ENCODE results near the gene GNA15.
A peak's percentile ranks its signal among the peaks of the same experiment; 100 is the strongest.
"Not testable (repeated sequence)": the region's sequence is repeated elsewhere in the genome, so short reads cannot be mapped to it uniquely, and the experiment has no call there.

GNA15 gene

GRCh38 chr19:3162418-3163229, 26.8 kb downstream of the GNA15 start:
- peak in 2 of 10 donors; percentile 49 to 83 for DNase-seq
- intact Hi-C loops (cut with DNase I) = loop anchor here (5.0 to 10.0 kb wide), 2 partner anchors 88 to 210 kb away; no protein-coding TSS in a partner anchor

DNA sequence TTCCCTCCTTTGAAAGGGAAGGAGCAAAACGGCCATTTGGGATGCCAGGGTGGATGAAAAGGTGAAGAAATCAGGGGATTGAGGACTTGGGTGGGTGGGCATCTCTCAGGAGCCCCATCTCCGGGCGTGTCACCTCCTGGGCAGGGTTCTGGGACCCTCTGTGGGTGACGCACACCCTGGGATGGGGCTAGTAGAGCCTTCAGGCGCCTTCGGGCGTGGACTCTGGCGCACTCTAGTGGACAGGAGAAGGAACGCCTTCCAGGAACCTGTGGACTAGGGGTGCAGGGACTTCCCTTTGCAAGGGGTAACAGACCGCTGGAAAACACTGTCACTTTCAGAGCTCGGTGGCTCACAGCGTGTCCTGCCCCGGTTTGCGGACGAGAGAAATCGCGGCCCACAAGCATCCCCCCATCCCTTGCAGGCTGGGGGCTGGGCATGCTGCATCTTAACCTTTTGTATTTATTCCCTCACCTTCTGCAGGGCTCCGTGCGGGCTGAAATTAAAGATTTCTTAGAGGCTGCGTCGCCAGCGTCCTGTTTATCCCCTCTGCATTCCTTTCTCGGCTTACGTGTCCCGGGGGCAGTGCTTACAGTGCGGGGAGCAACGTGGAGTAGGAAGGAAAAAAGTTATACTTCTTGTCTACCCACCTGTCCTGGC, 27.5 kb downstream of the GNA15 start:
- intact Hi-C loops (cut with DNase I) = loop anchor here (5.0 to 10.0 kb wide), 2 partner anchors 89 to 211 kb away; no protein-coding TSS in a partner anchor
- DNase-seq = peak; percentile 37 to 94 (median 68)

DNA sequence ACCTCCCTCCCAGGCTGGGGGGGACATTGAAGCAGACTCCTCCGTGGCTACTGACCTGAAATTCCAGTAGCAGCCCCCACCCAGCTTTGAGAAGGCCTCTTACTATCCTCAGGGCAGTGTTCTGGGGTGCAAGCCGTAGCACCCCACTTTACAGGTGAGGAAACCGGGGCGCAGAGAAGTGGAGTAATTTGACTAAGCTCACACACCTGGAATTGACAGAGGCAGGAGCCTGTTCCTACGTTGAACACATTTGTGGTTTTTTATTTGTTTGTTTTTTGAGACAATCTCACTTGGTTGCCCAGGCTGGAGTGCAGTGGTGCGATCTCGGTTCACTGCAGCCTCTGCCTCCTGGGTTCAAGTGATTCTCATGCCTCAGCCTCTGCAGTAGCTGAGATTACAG, 28.1 kb downstream of the GNA15 start:
- intact Hi-C loops (cut with DNase I) = loop anchor here (5.0 to 10.0 kb wide), 2 partner anchors 89 to 212 kb away; no protein-coding TSS in a partner anchor
- DNase-seq = peak in 1 of 10 donors; percentile 55

GRCh38 chr19:3167533-3168272, 31.9 kb downstream of the GNA15 start:
- intact Hi-C loops (cut with DNase I) = loop anchor here (5.0 to 10.0 kb wide), 2 partner anchors 93 to 280 kb away; no protein-coding TSS in a partner anchor
- peak in 3 of 10 donors; percentile 14 to 58 (median 52) for DNase-seq

DNA sequence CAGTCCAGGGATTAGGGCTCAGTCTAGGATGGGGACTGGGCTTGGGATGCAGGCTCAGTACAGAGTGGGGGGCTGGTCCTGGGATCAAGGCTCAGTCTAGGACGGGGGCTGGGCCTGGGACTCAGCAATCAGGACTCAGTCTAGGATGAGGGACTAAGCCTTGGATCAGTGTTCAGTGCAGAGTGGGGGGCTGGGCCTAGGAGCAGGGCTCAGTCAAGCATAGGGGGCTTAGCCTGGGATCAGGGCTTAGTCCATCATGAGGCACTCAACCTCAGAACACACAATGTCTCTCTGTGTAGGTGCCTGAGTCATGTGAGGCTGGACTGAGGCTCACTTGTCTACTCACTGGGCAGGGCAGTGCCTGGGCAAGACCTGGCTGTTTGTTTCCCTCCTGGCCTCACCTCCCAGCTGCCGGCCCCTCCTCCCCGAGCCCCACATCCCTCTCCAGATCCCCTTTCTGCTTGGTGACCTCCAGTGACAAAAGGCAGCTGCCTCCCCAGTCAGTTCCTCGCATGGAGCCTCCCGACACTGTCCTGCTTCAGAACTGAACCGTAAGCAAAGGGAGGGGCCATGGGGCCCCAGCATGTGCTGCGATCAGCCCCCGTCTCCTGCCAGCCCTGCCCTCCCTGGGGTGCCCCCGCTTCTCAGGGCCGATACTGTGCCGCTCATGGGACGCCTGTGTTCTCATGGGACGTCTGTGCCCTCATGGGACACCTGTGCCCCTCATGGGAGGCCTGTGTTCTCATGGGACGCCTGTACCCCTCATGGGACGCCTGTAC, 36.2 kb downstream of the GNA15 start:
- intact Hi-C loops (cut with DNase I) = no loop called here
- peak in 2 of 10 donors; percentile 54 to 75 for DNase-seq

DNA sequence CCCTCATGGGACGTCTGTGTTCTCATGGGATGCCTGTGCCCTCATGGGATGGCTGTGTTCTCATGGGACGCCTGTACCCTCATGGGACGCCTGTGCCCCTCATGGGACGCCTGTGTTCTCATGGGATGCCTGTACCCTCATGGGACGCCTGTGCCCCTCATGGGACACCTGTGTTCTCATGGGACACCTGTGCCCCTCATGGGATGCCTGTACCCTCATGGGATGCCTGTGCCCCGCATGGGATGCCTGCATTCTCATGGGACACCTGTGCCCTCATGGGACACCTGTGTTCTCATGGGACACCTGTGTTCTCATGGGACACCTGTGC, 36.8 kb downstream of the GNA15 start:
- peak in 2 of 10 donors; percentile 22 to 60 for DNase-seq
- intact Hi-C loops (cut with DNase I) = not testable (repeated sequence)

- peak in 2 of 10 donors; percentile 32 to 50 for DNase-seq
- intact Hi-C loops (cut with DNase I) = no loop called here
Measured at GRCh38 chr19:3175781-3176714, 40.2 kb downstream of the GNA15 start.

DNA sequence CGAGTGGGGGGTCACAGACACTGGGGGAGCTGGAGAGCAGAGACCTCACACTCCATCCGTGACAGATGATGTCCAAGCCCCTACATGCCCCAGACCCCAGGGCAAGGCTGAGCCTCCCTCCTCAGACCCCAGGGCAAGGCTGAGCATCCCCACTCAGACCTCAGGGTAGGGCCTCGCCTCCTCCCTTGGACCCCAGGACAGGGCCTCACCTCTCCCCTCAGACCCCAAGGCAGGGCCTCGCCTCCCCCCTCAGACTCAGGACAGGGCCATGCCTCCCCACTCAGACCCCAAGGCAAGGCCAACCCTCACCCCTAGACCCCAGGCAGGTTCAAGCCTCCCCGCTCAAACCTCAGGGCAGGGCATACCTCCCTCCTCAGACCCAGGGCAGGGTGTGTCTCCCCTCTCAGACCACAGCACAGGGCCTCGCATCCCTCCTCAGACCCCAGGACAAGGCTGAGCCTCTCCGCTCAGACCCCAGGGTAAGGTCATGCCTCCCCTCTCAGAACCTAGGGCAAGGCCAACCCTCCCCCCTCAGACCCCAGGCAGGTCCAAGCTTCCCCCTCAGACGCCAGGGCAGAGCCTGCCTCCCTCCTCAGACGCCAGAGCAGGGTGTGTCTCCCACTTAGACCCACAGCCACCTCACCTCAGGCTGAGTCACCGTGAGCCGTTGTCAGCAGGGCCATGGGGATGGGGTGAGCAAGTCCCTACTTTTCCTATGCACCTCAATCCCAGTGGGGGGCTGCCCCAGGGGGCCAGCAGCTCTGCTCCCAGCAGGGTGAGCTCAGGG, 41.1 kb downstream of the GNA15 start:
- intact Hi-C loops (cut with DNase I) = no loop called here
- DNase-seq = peak in 2 of 10 donors; percentile 60 to 61

DNA sequence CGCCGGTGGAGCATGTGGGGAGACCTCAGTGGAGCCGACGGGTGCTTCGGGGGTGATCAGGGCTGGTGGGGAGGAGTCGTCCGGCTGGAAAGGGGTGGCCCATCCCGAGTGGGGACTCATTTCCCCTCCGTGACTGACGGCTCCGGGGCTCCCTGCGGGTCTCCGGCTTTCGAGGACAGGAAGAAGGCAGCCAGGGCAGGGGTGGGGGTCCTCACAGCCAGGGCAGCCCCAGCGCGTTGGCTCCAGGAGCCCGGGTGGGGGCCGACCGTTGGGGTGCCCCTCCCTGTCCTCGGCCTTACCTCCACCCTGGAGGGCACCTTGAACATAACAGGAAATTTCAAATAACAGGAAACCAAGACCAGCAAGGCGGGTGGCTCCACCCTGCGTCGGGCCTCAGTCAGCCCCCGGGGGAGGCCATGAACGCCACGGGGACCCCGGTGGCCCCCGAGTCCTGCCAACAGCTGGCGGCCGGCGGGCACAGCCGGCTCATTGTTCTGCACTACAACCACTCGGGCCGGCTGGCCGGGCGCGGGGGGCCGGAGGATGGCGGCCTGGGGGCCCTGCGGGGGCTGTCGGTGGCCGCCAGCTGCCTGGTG, 42.6 kb downstream of the GNA15 start, which contains the start of gene S1PR4:
Gene S1PR4, plus strand, starts transcription at position 393 of the 596 bp plus-strand sequence. Its CDS starts 24 bp downstream, at position 417.
- peak in 3 of 10 donors; percentile 59 to 81 (median 69) for DNase-seq

DNA sequence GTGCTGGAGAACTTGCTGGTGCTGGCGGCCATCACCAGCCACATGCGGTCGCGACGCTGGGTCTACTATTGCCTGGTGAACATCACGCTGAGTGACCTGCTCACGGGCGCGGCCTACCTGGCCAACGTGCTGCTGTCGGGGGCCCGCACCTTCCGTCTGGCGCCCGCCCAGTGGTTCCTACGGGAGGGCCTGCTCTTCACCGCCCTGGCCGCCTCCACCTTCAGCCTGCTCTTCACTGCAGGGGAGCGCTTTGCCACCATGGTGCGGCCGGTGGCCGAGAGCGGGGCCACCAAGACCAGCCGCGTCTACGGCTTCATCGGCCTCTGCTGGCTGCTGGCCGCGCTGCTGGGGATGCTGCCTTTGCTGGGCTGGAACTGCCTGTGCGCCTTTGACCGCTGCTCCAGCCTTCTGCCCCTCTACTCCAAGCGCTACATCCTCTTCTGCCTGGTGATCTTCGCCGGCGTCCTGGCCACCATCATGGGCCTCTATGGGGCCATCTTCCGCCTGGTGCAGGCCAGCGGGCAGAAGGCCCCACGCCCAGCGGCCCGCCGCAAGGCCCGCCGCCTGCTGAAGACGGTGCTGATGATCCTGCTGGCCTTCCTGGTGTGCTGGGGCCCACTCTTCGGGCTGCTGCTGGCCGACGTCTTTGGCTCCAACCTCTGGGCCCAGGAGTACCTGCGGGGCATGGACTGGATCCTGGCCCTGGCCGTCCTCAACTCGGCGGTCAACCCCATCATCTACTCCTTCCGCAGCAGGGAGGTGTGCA, 43.3 kb downstream of the GNA15 start:
- intact Hi-C loops (cut with DNase I) = no loop called here
- peak in 3 of 10 donors; percentile 58 to 67 (median 65) for DNase-seq

More for the DNA sequence above, 42.6 kb downstream of the GNA15 start, which contains the start of gene S1PR4:
- intact Hi-C loops (cut with DNase I) = no loop called here

DNA sequence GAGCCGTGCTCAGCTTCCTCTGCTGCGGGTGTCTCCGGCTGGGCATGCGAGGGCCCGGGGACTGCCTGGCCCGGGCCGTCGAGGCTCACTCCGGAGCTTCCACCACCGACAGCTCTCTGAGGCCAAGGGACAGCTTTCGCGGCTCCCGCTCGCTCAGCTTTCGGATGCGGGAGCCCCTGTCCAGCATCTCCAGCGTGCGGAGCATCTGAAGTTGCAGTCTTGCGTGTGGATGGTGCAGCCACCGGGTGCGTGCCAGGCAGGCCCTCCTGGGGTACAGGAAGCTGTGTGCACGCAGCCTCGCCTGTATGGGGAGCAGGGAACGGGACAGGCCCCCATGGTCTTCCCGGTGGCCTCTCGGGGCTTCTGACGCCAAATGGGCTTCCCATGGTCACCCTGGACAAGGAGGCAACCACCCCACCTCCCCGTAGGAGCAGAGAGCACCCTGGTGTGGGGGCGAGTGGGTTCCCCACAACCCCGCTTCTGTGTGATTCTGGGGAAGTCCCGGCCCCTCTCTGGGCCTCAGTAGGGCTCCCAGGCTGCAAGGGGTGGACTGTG, 44.0 kb downstream of the GNA15 start:
- intact Hi-C loops (cut with DNase I) = no loop called here
- peak in 3 of 10 donors; percentile 52 to 82 (median 75) for DNase-seq

DNA sequence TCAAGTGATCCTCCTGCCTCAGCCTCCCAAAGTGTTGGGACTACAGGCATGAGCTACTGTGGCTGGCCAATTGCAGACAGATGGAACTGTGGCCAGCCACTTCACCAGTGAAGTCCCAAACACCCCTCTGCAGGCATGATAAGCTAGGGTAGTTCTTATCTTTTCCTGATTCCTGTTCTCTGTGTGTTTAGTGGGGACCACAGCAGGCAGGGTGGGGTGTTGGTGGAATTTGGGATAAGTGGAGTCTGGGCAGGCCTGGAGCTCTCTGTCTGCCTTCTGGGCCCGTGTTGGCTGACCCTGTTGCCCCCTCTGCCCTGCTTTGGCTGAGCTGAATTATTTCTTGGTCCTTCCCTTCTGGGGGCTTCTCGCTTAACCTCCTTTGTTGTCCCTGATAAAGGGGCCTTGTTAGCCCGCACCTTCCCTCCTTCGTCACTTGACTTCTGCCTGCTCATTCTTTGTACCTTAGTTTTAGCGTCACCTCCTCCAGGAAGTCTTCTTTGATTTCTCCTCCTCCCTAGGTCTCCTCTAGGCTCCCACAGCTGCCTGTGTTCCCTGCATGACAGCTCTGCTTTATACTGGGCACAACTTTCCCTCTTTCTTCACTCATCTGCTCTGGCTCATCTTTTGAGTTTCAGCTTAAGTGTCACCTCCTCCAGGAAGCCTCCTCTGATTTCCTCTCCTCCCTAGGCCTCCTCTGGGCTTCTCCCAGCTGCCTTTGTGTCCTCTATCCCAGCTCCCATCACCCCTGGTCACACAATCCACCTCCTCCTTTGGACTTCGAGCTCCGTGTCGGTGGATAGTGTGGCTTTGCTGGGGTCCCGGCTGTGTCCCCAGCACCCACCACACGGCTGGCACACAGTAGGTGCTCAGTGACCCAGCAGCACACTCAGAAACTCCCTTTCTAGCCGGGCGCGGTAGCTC, 48.1 kb downstream of the GNA15 start:
- peak in 2 of 10 donors; percentile 43 to 47 for DNase-seq
- intact Hi-C loops (cut with DNase I) = no loop called here

DNA sequence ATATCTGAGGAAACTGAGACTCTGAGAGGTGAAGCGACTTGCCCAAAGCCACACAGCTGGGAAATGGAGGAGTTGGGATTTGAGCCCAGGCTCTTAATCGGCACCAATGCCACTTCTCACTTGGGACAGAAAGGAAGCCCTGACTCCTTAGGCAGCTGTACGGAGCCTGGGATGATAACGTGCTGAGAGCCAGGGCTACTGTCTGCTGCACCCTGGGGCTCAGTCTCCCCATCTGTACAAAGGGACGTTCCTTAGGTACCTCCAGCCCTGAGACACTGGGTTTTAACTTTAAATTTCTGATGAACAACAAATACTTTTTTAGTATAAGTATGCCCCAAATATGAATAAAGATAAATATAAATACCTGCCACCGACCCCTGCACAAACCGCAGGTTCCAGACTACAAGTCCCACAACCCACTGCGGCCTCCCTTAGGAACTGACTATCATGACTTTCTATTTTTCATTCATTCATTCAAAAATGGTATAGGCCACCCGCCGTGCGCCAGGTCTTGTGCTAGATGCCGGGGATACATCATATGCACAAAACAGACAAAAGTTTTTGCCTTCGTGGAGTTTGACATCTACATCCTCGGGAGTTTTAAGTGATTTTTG, 49.1 kb downstream of the GNA15 start:
- peak; percentile 58 to 94 (median 81) for DNase-seq
- intact Hi-C loops (cut with DNase I) = no loop called here

GRCh38 chr19:3185461-3186159, 49.8 kb downstream of the GNA15 start, which contains the start of gene NCLN:
Gene NCLN, plus strand, starts transcription at chr19:3185930. Its CDS starts 101 bp downstream, at chr19:3186031.
- intact Hi-C loops (cut with DNase I) = no loop called here
- DNase-seq = peak; percentile 90 to 99 (median 94)
